Aorta (tissue), 5 donors: ENCODE results near the gene FHIT. TPM values are rescaled to one million over a fixed set of nuclear protein-coding genes. Genes with fewer than 3 reads are reported as not detected.
"Not testable (repeated sequence)": the region's sequence is repeated elsewhere in the genome, so short reads cannot be mapped to it uniquely, and the experiment has no call there.

Source experiments
- ATAC-seq: fragments of 200-7000 bp; cut with Tn5 transposase; one replicate; pipeline ENCODE4 v1.9.1; 2022; ENCODE audit warnings: moderate library complexity; ENCODE audit not compliant: low FRiP score
- DNase-seq, 2 donors: peaks; one replicate each; pipeline ENCODE4 v3.0.0-alpha.2; 2020
- H3K27ac ChIP-seq, 2 donors: one replicate each; pipeline ENCODE4 v1.5.1; 2013; ENCODE audit warnings: low read length in 2 of 2, mild to moderate bottlenecking in 2 of 2, moderate library complexity in 2 of 2, control low read depth in 1 of 2, inconsistent platforms in 1 of 2, low read depth in 1 of 2
- H3K27me3 ChIP-seq, 2 donors: one replicate each; pipeline ENCODE4 v1.6.1; 2013; ENCODE audit warnings: control low read depth in 1 of 2, low read length in 1 of 2, mild to moderate bottlenecking in 1 of 2, moderate library complexity in 1 of 2; ENCODE audit not compliant: insufficient read depth in 2 of 2, control insufficient read depth in 1 of 2
- H3K36me3 ChIP-seq, 2 donors: one replicate each; pipeline ENCODE4 v1.6.1; 2013; ENCODE audit warnings: control low read depth in 1 of 2, low read length in 1 of 2, mild to moderate bottlenecking in 1 of 2; ENCODE audit not compliant: insufficient read depth in 2 of 2, control insufficient read depth in 1 of 2
- H3K4me1 ChIP-seq, 2 donors: one replicate each; pipeline ENCODE4 v1.6.1; 2013; ENCODE audit warnings: low read length in 2 of 2, control low read depth in 1 of 2, mild to moderate bottlenecking in 1 of 2, moderate library complexity in 1 of 2; ENCODE audit not compliant: insufficient read depth in 2 of 2, control insufficient read depth in 1 of 2
- H3K4me3 ChIP-seq, 2 donors: one replicate each; pipeline ENCODE4 v1.5.1; 2013; ENCODE audit warnings: low read length in 2 of 2, control low read depth in 1 of 2, mild to moderate bottlenecking in 1 of 2
- H3K9me3 ChIP-seq: one replicate; pipeline ENCODE4 v1.6.1; 2013; ENCODE audit warnings: mild to moderate bottlenecking, low read length; ENCODE audit not compliant: control insufficient read depth
- WGBS, 2 donors: extraction: QIAGEN DNeasy Blood & Tissue Kit; methylation state at CpG; one replicate each; pipeline ENCODE4 v1.1.7; 2013; 5-methylcytosine and 5-hydroxymethylcytosine counted together
- intact Hi-C, 2 donors: fragments of 100-400 bp; cut with DNase I; formaldehyde crosslinking; loops; one replicate each; pipeline versions ENCODE4 v1.14.2 to v1.15.0; 2022
- polyA plus RNA-seq, 2 donors: library from polyadenylated mRNA; stranded (reverse); fragments of 200-250 nt; gene quantifications; one replicate each; pipeline ENCODE4 v1.2.3, GENCODE V29; 2013
- total RNA-seq, 2 donors: library from RNA; stranded (reverse); fragmentation: NEBNext Ultra II Directional; extraction: Animal tissue kit (Norgen Biotek cat#: 25700); gene quantifications; one replicate each; pipeline ENCODE4 v1.2.1, GENCODE V29; 2021
- donor health status: healthy with polysubstance abuse.
- donor health status: Bipolar disorder and iron deficiency.
- donor health status: DM: no; HTN: no; CAD: no.
- donor health status: DM: no; HTN: no; CAD: no.
- donor health status: DM: yes; HTN: yes; CAD: no.

The FHIT gene
- total and polyA plus RNA-seq, 4 donors = 1.1 to 9.2 (median 3.0) TPM

DNA sequence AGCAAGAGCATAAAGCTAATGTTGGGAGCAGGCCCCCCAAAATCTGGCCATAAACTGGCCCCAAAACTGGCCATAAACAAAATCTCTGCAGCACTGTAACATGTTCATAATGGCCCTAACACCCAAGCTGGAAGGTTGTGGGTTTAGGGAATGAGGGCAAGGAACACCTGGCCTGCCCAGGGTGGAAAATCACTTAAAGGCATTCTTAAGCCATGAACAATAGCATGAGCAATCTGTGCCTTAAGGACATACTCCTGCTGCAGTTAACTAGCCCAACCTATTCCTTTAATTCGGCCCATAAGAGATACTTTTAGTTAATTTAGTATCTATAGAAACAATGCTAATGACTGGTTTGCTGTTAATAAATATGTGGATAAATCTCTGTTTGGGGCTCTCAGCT, 264.1 kb downstream of the FHIT start:
- not testable (repeated sequence) for ATAC-seq

GRCh38 chr3:60986552-60986951, 264.7 kb downstream of the FHIT start:
- Histone ChIP-seq H3K9me3 (peaks cover 2% of the 10 kb centered on the region), H3K4me3 (no peak overlapping the region), H3K27ac (no peak overlapping the region), H3K27me3 (no peaks in the 10 kb centered on the region), H3K4me1 (no peaks in the 10 kb centered on the region), H3K36me3 (no peaks in the 10 kb centered on the region)
- no peak for DNase-seq
- intact Hi-C loops = no loop called here
- WGBS, 2 donors = 82 to 87% methylated on average over 3 of the region's 3 CpGs
- ATAC-seq = no peak

More for the DNA sequence above, 264.1 kb downstream of the FHIT start:
- 97 to 100% methylated on average over 1 of the region's 1 CpG for WGBS, 2 donors
- H3K4me3 ChIP-seq, intact Hi-C loops, H3K4me1 ChIP-seq, H3K9me3 ChIP-seq, H3K27ac ChIP-seq, H3K36me3 ChIP-seq, H3K27me3 ChIP-seq, DNase-seq: not testable (repeated sequence)

GRCh38 chr3:60983906-60984305, 267.3 kb downstream of the FHIT start:
- WGBS, 2 donors = 100% methylated on average over 1 of the region's 1 CpG
- Histone ChIP-seq H3K4me1 (no peaks in the 10 kb centered on the region), H3K27ac (no peak overlapping the region), H3K9me3 (peaks cover 2% of the 10 kb centered on the region), H3K27me3 (no peaks in the 10 kb centered on the region), H3K36me3 (no peaks in the 10 kb centered on the region), H3K4me3 (no peak overlapping the region)
- intact Hi-C loops = no loop called here
- no peak for DNase-seq
- no peak for ATAC-seq

GRCh38 chr3:60980342-60980692, 270.9 kb downstream of the FHIT start:
- Histone ChIP-seq H3K27me3 (no peaks in the 10 kb centered on the region), H3K4me3 (no peak overlapping the region), H3K9me3 (peaks cover 2% of the 10 kb centered on the region), H3K36me3 (no peaks in the 10 kb centered on the region), H3K4me1 (no peaks in the 10 kb centered on the region), H3K27ac (no peak overlapping the region)
- 0 to 13% methylated on average over 1 of the region's 1 CpG for WGBS, 2 donors
- ATAC-seq (no peak), DNase-seq (no peak)
- intact Hi-C loops = no loop called here

- Histone ChIP-seq H3K9me3 (peaks cover 2% of the 10 kb centered on the region), H3K27me3 (no peaks in the 10 kb centered on the region), H3K4me1 (no peaks in the 10 kb centered on the region), H3K27ac (no peak overlapping the region), H3K4me3 (no peak overlapping the region), H3K36me3 (no peaks in the 10 kb centered on the region)
- 58 to 66% methylated on average over 6 of the region's 6 CpGs for WGBS, 2 donors
- DNase-seq (no peak), ATAC-seq (no peak)
- intact Hi-C loops = no loop called here
These were observed 271.6 kb downstream of the FHIT start for GRCh38 chr3:60979461-60980341.

- H3K4me3 ChIP-seq = no peak overlapping the region
- H3K27ac ChIP-seq = no peak overlapping the region
- H3K9me3 ChIP-seq = no peaks in the 10 kb centered on the region
- H3K4me1 ChIP-seq = no peaks in the 10 kb centered on the region
- WGBS, 2 donors = 44 to 89% methylated on average over 1 of the region's 1 CpG
- no peaks in the 10 kb centered on the region for H3K27me3 ChIP-seq
- DNase-seq = no peak
- intact Hi-C loops = no loop called here
- no peaks in the 10 kb centered on the region for H3K36me3 ChIP-seq
- ATAC-seq = no peak
These were observed 277.9 kb downstream of the FHIT start for GRCh38 chr3:60973321-60973720.

DNA sequence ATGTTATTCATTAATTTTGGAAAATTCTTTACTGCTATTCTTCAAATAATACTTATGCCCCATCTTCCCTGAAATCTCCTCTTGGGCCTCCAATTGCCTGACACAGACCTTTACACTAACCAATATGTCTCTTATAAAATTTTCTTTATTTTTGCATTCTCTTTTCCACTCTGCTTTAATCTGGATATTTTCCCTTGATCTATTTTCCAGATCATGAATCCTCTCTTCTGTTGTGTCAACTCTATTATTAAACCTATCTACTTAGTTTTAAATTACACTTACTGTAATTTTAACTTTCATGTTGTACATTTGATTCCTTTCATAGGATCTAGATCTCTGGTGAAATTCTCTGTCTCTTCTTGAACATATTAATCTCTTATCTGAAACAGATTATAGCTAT, 278.7 kb downstream of the FHIT start:
- H3K4me1 ChIP-seq = no peaks in the 10 kb centered on the region
- no peaks in the 10 kb centered on the region for H3K27me3 ChIP-seq
- DNase-seq (no peak), ATAC-seq (no peak)
- intact Hi-C loops = no loop called here
- no peaks in the 10 kb centered on the region for H3K9me3 ChIP-seq
- no peak overlapping the region for H3K4me3 ChIP-seq
- no peak overlapping the region for H3K27ac ChIP-seq
- H3K36me3 ChIP-seq = no peaks in the 10 kb centered on the region

DNA sequence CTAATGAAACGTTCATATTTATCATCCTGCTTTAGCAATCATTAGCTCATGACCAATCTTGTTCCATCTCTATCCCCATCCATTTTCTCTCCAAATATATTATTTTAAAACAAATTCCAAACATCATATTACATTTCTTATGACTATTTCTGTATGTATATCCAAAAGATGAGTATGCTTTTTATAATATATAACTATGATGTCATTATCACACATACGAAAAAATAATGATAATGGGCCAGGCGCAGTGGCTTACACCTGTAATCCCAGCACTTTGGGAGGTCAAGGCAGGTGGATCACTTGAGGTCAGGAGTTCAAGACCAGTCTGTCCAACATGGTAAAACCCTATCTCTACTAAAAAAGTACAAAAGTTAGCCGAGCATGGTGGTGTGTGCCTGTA, 280.4 kb downstream of the FHIT start:
- 83 to 87% methylated on average over 4 of the region's 4 CpGs for WGBS, 2 donors
- ATAC-seq (no peak), DNase-seq (no peak)
- Histone ChIP-seq H3K4me1 (no peaks in the 10 kb centered on the region), H3K27me3 (no peaks in the 10 kb centered on the region), H3K27ac (no peak overlapping the region), H3K36me3 (no peaks in the 10 kb centered on the region), H3K4me3 (no peak overlapping the region), H3K9me3 (no peaks in the 10 kb centered on the region)
- intact Hi-C loops = no loop called here

- no peaks in the 10 kb centered on the region for H3K36me3 ChIP-seq
- no peaks in the 10 kb centered on the region for H3K9me3 ChIP-seq
- no peaks in the 10 kb centered on the region for H3K27me3 ChIP-seq
- DNase-seq (no peak), ATAC-seq (no peak)
- intact Hi-C loops = no loop called here
- no peak overlapping the region for H3K4me3 ChIP-seq
- H3K27ac ChIP-seq = no peak overlapping the region
- 43 to 48% methylated on average over 1 of the region's 1 CpG for WGBS, 2 donors
- no peaks in the 10 kb centered on the region for H3K4me1 ChIP-seq
These were observed 284.1 kb downstream of the FHIT start for GRCh38 chr3:60967141-60967540.
